Ovary (tissue), 3 donors: ENCODE measurements around the gene GRM3.

Source experiments
- CTCF ChIP-seq, 3 donors: fragments of 450-650 bp in 2 of 3; fragments of 200-600 bp in 1 of 3; IDR thresholded peaks; one replicate each; pipeline versions ENCODE4 v1.5.1 to v1.8.0; 2016 to 2022; ENCODE audit warnings: antibody characterized with exemption in 3 of 3, mild to moderate bottlenecking in 1 of 3
- EP300 ChIP-seq: sonication (generic); formaldehyde crosslinking; IDR thresholded peaks from one replicate; pipeline ENCODE4 v1.6.1; 2017; ENCODE audit warnings: antibody characterized with exemption
- POLR2A ChIP-seq: fragments of 450-650 bp; IDR thresholded peaks from one replicate; pipeline ENCODE4 v1.6.1; 2017; ENCODE audit warnings: antibody characterized with exemption, mild to moderate bottlenecking, moderate library complexity
- donor health status: DM: no; HTN: no; CAD: no.

GRCh38 chr7:86768967-86769760, 125.5 kb downstream of the GRM3 start:
- no peak for TF ChIP-seq CTCF (IDR thresholded peaks at IDR 0.05)
- no peak for TF ChIP-seq POLR2A
- TF ChIP-seq EP300: no peak
